B cell (primary cell): Measurements from ENCODE around the gene RPLP1. TPM values are rescaled to one million over a fixed set of nuclear protein-coding genes. Genes with fewer than 3 reads are reported as not detected.

Experiments used
- ATAC-seq: fragments of 200-7000 bp; cut with Tn5 transposase; one replicate; pipeline ENCODE4 v1.10.0; 2021; ENCODE audit warnings: low read depth, mild to moderate bottlenecking, moderate number of reproducible peaks, moderate library complexity
- CTCF ChIA-PET: fragments of 350-600 bp; sonication (Branson Sonifier 250); formaldehyde crosslinking; loops from one replicate; lab custom pipeline; 2021; ENCODE audit warnings: antibody characterized with exemption, inconsistent platforms; lab: Charles Lee
- POLR2A ChIA-PET: fragments of 350-600 bp; sonication (Branson Sonifier 250); formaldehyde crosslinking; loops from one replicate; lab custom pipeline; 2021; ENCODE audit warnings: antibody characterized with exemption; lab: Charles Lee
- DNase-seq: peaks from one replicate; pipeline ENCODE4 v3.0.0; 2013
- H2AFZ ChIP-seq: 2 replicates; pipeline ENCODE4 v1.6.1; 2012; ENCODE audit warnings: mild to moderate bottlenecking, low read depth, low read length; ENCODE audit not compliant: insufficient read depth, poor library complexity, severe bottlenecking
- H3K27ac ChIP-seq, 2 donors: 1 replicate in 1 of 2; 2 replicates in 1 of 2; pipeline ENCODE4 v1.5.1; 2012 to 2013; ENCODE audit warnings: low read length in 2 of 2, mild to moderate bottlenecking in 2 of 2, moderate library complexity in 1 of 2
- H3K27me3 ChIP-seq, 4 experiments: fragments of 200-600 bp in 1 of 4; sonication (generic) in 1 of 4; replicated peaks in 1 of 4; 1 replicate in 2 of 4; 2 replicates in 2 of 4; pipeline versions ENCODE4 v1.6.1 to v1.7.0; 2013 to 2016; ENCODE audit warnings: low read length in 3 of 4, mild to moderate bottlenecking in 2 of 4, mixed read lengths in 1 of 4, moderate library complexity in 1 of 4; ENCODE audit not compliant: insufficient read depth in 4 of 4, control insufficient read depth in 3 of 4; ENCODE audit errors: control extremely low read depth in 1 of 4
- H3K36me3 ChIP-seq, 2 experiments: replicated peaks in 1 of 2; 1 replicate in 1 of 2; 2 replicates in 1 of 2; pipeline versions ENCODE4 v1.6.1 to v1.7.1; 2013; ENCODE audit warnings: low read length in 1 of 2; ENCODE audit not compliant: insufficient read depth in 2 of 2, control insufficient read depth in 1 of 2; ENCODE audit errors: control extremely low read depth in 1 of 2, extremely low read depth in 1 of 2
- H3K4me1 ChIP-seq, 2 donors: fragments of 200-600 bp in 1 of 2; sonication (generic) in 1 of 2; 1 replicate in 1 of 2; 2 replicates in 1 of 2; pipeline versions ENCODE4 v1.5.1 to v1.6.1; 2013 to 2017; ENCODE audit warnings: low read length in 2 of 2; ENCODE audit not compliant: control insufficient read depth in 2 of 2, insufficient read depth in 2 of 2
- H3K4me2 ChIP-seq: replicated peaks from 2 replicates; pipeline ENCODE3; 2012; ENCODE audit warnings: mild to moderate bottlenecking, low read depth, low read length; ENCODE audit not compliant: poor library complexity, severe bottlenecking
- H3K4me3 ChIP-seq, 5 experiments: fragments of 200-600 bp in 1 of 5; sonication (generic) in 1 of 5; 1 replicate in 3 of 5; 2 replicates in 2 of 5; pipeline versions ENCODE4 v1.5.1 to v1.7.0; 2011 to 2016; ENCODE audit warnings: low read length in 4 of 5, mild to moderate bottlenecking in 4 of 5, low read depth in 2 of 5, control low read depth in 1 of 5, moderate library complexity in 1 of 5; ENCODE audit not compliant: insufficient read depth in 1 of 5; ENCODE audit errors: control extremely low read depth in 1 of 5, extremely low read depth in 1 of 5
- H3K79me2 ChIP-seq: fragments of 200-600 bp; sonication (generic); one replicate; pipeline ENCODE4 v1.6.0; 2016; ENCODE audit warnings: low read length; ENCODE audit not compliant: control insufficient read depth, insufficient read depth
- H3K9ac ChIP-seq: fragments of 200-600 bp; sonication (generic); 2 replicates; pipeline ENCODE4 v1.6.1; 2017; ENCODE audit warnings: mild to moderate bottlenecking, low read length, moderate library complexity
- H3K9me3 ChIP-seq, 3 donors: one replicate each; pipeline versions ENCODE4 v1.6.1 to v1.7.1; 2013; ENCODE audit warnings: low read length in 2 of 3; ENCODE audit not compliant: control insufficient read depth in 2 of 3, insufficient read depth in 1 of 3; ENCODE audit errors: control extremely low read depth in 1 of 3
- H4K20me1 ChIP-seq: 2 replicates; pipeline ENCODE4 v1.6.0; 2012; ENCODE audit warnings: mild to moderate bottlenecking, low read length; ENCODE audit not compliant: insufficient read depth, control insufficient read depth, poor library complexity, severe bottlenecking
- H3K27ac Mint-ChIP-seq: one replicate; pipeline ENCODE4 v1.8.0; 2021; ENCODE audit warnings: mixed read lengths
- H3K27me3 Mint-ChIP-seq: one replicate; pipeline ENCODE4 v1.8.0; 2021; ENCODE audit warnings: mixed read lengths
- H3K4me1 Mint-ChIP-seq: one replicate; pipeline ENCODE4 v1.8.0; 2021; ENCODE audit warnings: mixed read lengths
- H3K4me3 Mint-ChIP-seq: one replicate; pipeline ENCODE4 v1.8.0; 2021; ENCODE audit warnings: mixed read lengths
- H3K9me3 Mint-ChIP-seq: one replicate; pipeline ENCODE4 v1.8.0; 2022; ENCODE audit warnings: mixed read lengths; ENCODE audit not compliant: insufficient read depth
- EZH2 ChIP-seq: IDR thresholded peaks from 2 replicates; pipeline ENCODE4 v1.6.1; 2012; ENCODE audit warnings: borderline replicate concordance, low read depth, mild to moderate bottlenecking, moderate library complexity, low read length; ENCODE audit not compliant: insufficient read depth, poor library complexity, severe bottlenecking
- WGBS: methylation state at CpG from one replicate; pipeline ENCODE4 v1.1.5; 2013; ENCODE audit warnings: missing lambda C conversion rate; ENCODE audit not compliant: insufficient coverage; 5-methylcytosine and 5-hydroxymethylcytosine counted together
- intact Hi-C: fragments of 100-400 bp; cut with micrococcal nuclease; formaldehyde crosslinking; loops from one replicate; pipeline ENCODE4 v1.10.0; 2022
- polyA plus RNA-seq: library from polyadenylated mRNA; depleted of rRNA; stranded (reverse); fragments of >200 nt; gene quantifications from 2 replicates; pipeline ENCODE4 v1.2.3, GENCODE V29; 2012
- total RNA-seq, 2 donors: library from RNA; stranded (reverse); fragments of 120-200 nt in 1 of 2; gene quantifications; 1 replicate in 1 of 2; 2 replicates in 1 of 2; pipeline versions ENCODE4 v1.2.3 to v1.2.4, GENCODE V29; 2013 to 2022
- TF ChIP-seq, protein P1 (sequence below): fragments of 200-600 bp; IDR thresholded peaks from one replicate; pipeline ENCODE4 v1.8.0; 2022; ENCODE audit warnings: antibody characterized with exemption, mild to moderate bottlenecking

Gene RPLP1
- total and polyA plus RNA-seq, 2 donors (not counting 1 experiment from before 2014, with no cell fraction given): 2,373 to 2,470 TPM

DNA sequence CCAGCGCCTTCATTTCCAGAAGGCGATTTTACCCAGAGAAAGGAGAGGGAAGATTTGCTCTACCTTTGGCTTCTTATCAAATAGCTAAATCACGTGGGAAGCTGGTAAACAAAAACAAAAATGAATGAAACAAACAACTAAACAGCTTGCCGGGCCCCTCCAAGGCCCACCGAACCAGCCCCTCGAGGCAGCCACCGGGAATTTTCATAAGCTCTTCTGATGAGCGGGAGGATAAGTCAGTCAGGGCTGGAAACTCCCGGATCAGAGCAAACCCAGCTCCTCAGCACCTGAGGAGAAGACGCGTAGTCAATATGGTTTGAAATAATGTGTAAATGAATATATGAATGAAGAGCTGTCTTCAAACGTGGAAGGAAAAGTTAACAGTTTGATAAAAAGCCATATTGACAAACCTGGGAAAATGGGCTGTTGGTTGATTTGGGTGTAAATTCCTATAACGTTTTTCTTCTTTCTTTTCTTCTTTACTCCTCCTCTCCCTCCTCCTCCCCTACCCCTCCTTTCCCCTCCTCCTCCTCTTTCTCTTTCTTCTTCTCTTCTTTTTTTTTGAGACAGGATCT is 10.7 kb downstream of the RPLP1 start:
- intact Hi-C loops: loop anchor here (5.0 kb wide), 1 partner anchor 1014 kb away; no protein-coding TSS in a partner anchor
- Histone ChIP-seq H3K9me3 (no peaks in the 10 kb centered on the region), H3K79me2 (peaks cover 10% of the 10 kb centered on the region), H3K4me2 (peak overlapping the region; percentile 94), H3K9ac (peak overlapping the region; percentile 81), H4K20me1 (no peaks in the 10 kb centered on the region), H3K4me1 (peaks cover 11 to 16% of the 10 kb centered on the region in 2 donors), H3K4me3 (peak overlapping the region; percentile 70 to 90 (median 86)), H3K36me3 (no peaks in the 10 kb centered on the region), H3K27me3 (no peaks in the 10 kb centered on the region), H3K27ac (peak overlapping the region; percentile 57 to 77), H2AFZ (peak overlapping the region; percentile 97)
- no peaks in the 10 kb centered on the region for H3K27me3 Mint-ChIP-seq
- peaks cover 21% of the 10 kb centered on the region for H3K4me1 Mint-ChIP-seq
- H3K4me3 Mint-ChIP-seq: peak overlapping the region; percentile 88
- H3K9me3 Mint-ChIP-seq: no peaks in the 10 kb centered on the region
- TF ChIP-seq EZH2: no peak
- TF ChIP-seq, protein P1, sequence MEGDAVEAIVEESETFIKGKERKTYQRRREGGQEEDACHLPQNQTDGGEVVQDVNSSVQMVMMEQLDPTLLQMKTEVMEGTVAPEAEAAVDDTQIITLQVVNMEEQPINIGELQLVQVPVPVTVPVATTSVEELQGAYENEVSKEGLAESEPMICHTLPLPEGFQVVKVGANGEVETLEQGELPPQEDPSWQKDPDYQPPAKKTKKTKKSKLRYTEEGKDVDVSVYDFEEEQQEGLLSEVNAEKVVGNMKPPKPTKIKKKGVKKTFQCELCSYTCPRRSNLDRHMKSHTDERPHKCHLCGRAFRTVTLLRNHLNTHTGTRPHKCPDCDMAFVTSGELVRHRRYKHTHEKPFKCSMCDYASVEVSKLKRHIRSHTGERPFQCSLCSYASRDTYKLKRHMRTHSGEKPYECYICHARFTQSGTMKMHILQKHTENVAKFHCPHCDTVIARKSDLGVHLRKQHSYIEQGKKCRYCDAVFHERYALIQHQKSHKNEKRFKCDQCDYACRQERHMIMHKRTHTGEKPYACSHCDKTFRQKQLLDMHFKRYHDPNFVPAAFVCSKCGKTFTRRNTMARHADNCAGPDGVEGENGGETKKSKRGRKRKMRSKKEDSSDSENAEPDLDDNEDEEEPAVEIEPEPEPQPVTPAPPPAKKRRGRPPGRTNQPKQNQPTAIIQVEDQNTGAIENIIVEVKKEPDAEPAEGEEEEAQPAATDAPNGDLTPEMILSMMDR: no peak
- ATAC-seq (no peak), DNase-seq (no peak)
- 55% methylated on average over 8 of the region's 13 CpGs for WGBS
- ChIA-PET CTCF (interaction anchor here (0.6 to 3.1 kb wide), 15 partner anchors 9 to 1263 kb away, joined by 3 to 42 read pairs (median 5); partner anchors contain the start of genes KIF23 and RPLP1), POLR2A (interaction anchor here (1.0 to 3.8 kb wide), 2 partner anchors 10 to 1063 kb away, joined by 4 to 30 read pairs; partner anchors contain the start of gene RPLP1)
- H3K27ac Mint-ChIP-seq: peak overlapping the region; percentile 75

DNA sequence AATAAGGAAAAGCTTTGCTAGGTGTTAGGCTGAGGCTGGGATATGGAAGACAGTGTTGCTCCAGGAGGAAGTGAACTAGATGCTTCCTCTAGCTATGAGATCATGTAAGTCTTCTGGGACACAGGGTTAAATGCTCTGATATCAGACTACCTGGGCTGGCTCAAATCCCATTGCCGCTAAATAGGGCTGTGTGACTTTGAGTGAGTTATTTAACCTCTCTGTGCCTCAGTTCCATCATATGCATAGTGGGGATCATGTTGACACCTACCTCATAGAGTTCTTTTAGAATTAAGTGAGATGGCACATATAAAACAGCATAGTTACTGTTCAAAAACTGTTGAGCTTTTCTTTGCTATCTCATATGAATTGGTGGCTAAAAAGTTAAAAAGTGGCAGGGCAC is 12.6 kb downstream of the RPLP1 start:
- Histone ChIP-seq H3K9me3 (no peaks in the 10 kb centered on the region), H4K20me1 (no peaks in the 10 kb centered on the region), H3K4me2 (no peak overlapping the region), H3K27ac (no peak overlapping the region), H2AFZ (no peak overlapping the region), H3K27me3 (no peaks in the 10 kb centered on the region), H3K36me3 (no peaks in the 10 kb centered on the region), H3K4me1 (peaks cover 11 to 16% of the 10 kb centered on the region in 2 donors), H3K79me2 (peaks cover 10% of the 10 kb centered on the region), H3K4me3 (no peak overlapping the region), H3K9ac (no peak overlapping the region)
- POLR2A ChIA-PET: interaction anchor here (0.7 kb wide), 1 partner anchor 12 kb away, joined by 3 read pairs; no protein-coding TSS in a partner anchor
- Mint-ChIP-seq H3K9me3 (no peaks in the 10 kb centered on the region), H3K27me3 (no peaks in the 10 kb centered on the region), H3K27ac (no peak overlapping the region), H3K4me1 (peaks cover 23% of the 10 kb centered on the region), H3K4me3 (no peak overlapping the region)
- CTCF ChIA-PET: interaction anchor here (0.6 to 1.3 kb wide), 4 partner anchors 33 to 1260 kb away, joined by 3 to 4 read pairs (median 4); partner anchors contain the start of gene KIF23
- ATAC-seq: no peak
- TF ChIP-seq EZH2: no peak
- TF ChIP-seq, protein P1: no peak
- intact Hi-C loops: no loop called here
- DNase-seq: no peak
- WGBS: no CpG with 5 or more reads among the region's 1 CpG
